ENCODE measurements around the gene KLHL2.
"Not testable (repeated sequence)": the region's sequence is repeated elsewhere in the genome, so short reads cannot be mapped to it uniquely, and the experiment has no call there.

Gene KLHL2, protein sequence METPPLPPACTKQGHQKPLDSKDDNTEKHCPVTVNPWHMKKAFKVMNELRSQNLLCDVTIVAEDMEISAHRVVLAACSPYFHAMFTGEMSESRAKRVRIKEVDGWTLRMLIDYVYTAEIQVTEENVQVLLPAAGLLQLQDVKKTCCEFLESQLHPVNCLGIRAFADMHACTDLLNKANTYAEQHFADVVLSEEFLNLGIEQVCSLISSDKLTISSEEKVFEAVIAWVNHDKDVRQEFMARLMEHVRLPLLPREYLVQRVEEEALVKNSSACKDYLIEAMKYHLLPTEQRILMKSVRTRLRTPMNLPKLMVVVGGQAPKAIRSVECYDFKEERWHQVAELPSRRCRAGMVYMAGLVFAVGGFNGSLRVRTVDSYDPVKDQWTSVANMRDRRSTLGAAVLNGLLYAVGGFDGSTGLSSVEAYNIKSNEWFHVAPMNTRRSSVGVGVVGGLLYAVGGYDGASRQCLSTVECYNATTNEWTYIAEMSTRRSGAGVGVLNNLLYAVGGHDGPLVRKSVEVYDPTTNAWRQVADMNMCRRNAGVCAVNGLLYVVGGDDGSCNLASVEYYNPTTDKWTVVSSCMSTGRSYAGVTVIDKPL

DNA sequence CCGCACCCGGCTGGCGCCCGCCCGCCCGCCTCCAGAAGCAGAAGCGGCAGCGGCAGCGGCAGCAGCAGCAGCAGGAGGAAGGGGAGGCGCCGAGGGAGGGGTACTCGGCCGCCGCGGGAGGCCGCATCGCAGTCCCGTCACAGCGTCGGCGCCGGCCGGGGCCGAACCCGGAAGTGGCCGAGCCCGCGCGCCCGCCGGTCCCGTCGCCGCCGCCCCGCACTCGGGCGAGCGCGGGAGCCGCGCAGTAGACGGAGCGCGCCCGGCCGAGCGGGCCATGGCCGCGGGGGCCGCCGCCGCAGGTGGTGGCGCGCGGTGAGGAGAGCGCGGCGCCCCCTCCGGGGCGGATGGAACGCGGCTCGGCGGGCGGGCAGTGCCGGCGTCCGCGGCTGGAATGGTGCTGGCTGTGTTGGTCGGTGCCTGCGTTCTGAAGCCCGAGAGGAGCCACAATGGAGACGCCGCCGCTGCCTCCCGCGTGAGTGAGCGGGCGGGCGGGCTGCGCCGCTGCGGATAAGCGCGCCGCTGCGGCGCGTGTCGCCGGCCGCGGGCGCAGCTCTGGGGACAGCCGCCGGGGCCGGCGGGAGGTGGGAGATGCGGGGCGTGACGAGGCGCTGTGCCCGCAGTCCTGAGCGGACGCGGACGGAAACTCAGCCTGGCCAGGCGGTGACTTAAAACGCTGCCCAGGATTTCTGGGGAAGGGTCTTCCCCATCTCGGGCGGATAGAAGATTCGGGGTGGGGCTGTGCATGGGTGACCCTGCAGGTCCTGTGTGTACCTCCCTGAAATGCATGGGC lies at the start of gene KLHL2:
TSS of gene KLHL2 (plus strand) at position 131 of the 790 bp plus-strand sequence. CDS start at position 447, 316 bp downstream.
- DNase-seq (ENCODE audit: low read depth in 2 of 2) = peak; percentile 51 to 67

DNA sequence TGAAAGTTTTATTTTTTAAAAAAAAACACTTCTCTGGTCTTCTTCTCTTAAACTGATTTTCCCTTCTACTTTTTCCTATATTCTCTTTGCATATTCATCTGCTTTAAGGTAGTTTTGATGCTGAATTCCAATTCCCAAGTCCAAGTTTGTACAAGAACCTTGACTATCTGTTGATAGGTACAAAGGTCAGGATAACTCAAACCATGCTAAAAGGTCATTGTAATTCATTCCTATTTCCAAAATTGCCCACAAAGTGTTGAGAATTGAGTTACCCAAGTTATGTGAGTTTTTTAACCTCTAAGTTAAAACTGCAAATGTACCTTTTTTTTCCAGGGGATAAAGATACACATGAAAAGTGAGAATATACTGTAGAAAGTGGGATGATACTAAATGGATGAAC lies 48.6 kb upstream of the KLHL2 start:
- no peak for DNase-seq (ENCODE audit: low read depth in 2 of 2)

DNA sequence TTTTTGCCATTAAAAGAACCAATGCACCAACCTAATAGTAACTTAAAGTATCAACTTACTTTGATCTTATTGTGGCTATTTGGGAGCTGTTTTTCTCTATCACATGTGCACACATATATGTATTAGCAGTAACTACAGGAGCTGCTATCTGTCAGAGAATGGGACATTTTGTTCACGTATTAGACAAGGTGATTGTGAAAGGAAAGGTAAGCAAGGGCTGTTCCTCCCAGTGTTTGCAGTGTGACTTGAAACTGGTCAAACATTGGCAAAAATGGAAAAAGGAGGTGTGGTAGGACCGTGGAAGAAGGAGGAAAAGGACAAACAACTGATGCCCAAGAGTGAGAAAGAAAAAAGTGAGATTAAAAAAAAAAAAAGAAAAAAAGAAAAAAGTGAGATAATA lies 43.1 kb upstream of the KLHL2 start:
- no peak for DNase-seq (ENCODE audit: low read depth in 2 of 2)

DNA sequence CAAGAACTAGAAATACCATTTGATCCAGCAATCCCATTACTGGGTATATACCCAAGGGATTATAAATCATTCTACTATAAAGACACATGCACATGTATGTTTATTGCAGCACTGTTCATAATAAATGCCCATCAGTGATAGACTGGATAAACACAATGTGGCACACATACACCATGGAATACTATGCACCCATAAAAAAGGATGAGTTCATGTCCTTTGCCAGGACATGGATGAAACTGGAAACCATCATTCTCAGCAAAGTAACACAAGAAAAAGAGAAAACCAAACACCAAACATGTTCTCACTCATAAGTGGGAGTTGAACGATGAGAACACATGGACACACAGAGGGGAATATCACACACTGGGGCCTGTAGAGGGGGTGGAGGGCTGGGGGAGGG lies 40.5 kb upstream of the KLHL2 start:
- DNase-seq (ENCODE audit: low read depth in 2 of 2) = not testable (repeated sequence)

DNA sequence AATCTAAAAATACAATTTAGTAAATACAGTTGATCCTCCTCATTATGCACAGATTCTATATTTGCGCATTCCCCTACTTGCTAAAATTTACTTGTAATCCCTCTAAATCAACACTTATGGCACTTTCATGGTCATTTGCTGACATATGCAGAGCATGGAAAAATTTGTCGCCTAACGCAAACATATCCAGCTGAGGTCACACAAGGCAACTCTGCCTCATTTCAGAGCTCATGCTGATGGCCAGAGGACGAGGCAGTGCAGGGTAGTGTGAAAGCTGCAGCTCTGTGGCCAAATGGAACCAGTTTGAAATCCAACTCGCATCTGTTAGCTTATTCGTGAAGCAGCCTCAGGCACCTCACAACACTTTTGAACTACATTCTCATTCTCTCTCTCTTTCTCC lies 39.7 kb upstream of the KLHL2 start:
- DNase-seq (ENCODE audit: low read depth in 2 of 2) = no peak

DNA sequence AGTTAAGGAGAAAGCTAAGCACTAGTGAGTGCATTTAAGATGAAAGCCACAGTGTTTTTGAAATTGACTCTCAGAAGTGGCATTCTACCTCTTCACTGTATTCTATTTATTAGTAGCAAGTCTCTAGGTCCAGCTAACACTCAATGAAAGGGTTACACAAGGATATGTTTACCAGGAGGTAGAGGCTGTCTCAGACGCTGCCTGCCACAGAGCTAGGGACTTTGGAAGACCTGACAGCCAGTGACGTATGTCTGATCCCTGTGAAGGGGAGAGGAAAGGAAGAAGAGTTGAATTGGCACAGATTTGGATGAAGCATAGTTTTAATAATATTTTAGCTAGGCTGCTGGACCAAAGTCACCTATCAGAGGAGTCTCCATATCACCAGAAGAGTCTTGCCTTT lies 36.5 kb upstream of the KLHL2 start:
- DNase-seq (ENCODE audit: low read depth in 2 of 2) = no peak

DNA sequence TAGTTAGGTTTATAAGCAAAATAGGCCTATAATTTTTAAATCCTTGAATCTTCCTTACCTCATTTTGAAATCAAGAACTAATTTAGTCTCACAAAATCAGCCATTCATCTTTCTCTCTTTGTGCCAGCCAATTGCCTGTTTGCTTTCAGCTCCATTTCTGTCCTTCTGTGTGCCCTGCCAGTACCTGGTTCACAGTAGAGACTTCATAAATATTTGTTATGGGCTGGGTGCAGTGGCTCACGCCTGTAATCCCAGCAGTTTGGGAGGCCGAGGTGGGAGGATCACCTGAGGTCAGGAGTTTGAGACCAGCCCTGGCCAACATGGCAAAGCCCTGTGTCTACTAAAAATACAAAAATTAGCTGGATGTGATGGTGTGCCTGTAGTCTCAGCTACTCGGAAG lies 31.9 kb upstream of the KLHL2 start:
- DNase-seq (ENCODE audit: low read depth in 2 of 2) = not testable (repeated sequence)

DNA sequence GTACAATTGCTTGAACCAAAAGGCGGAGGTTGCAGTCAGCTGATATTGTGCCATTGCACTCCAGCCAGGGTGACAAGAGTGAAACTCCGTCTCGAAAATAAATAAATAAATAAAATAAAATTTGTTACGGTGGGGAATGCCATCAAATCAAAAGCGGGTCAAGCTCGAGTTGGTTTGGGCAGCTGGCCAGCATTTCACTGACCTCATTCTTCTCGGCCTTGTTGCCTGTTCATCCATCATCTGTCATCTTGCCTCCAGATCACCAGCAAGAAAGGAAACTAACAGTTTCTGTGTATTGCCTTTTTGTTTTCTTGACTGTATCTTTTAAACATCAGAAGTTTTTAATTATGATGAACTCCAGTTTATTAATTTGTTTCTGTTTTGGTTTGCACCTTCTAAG lies 31.5 kb upstream of the KLHL2 start:
- DNase-seq (ENCODE audit: low read depth in 2 of 2) = no peak

DNA sequence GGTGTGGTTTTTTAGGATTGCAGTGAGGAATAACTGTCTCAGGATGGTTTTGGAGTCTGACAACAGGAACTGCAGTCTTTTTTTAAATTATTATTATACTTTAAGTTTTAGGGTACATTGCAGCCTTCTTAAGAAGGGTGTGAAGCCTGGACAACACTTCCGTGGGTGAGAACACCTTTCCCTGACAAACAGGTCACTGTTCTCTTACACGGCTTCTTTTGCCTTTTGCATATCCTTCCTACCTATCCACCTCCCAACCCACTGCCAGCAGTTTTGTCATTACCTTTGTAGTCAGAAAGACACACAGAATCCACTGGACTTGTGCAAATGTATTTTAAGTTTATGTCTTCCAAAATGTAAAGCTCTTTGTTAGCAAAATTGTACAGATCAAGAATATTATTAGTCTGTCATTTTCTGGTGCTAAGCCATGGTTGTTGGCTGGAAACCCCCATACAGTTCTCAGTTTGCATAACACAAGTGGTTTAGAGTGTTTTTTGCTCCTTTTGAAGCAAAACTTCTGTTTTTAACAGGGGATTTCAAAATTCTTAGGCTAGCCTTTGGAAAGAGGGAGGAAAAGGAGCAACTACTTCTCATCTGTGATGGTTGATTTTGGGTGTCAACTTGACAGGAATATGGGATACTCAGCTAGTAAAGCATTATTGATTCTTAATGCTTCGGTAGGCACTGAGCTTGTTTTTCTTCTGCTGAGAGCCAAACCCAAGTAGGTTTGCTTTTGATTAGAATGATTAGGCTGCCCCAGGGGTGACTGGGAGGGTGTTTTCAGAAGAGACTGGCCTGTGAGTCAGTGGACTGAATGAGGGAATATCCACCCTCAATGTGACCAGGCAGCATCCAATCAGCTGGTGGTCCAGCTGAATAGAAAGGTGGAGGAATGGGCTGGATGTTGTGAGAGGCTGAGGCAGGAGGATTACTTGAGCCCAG lies 29.4 kb upstream of the KLHL2 start:
- no peak for DNase-seq (ENCODE audit: low read depth in 2 of 2)

DNA sequence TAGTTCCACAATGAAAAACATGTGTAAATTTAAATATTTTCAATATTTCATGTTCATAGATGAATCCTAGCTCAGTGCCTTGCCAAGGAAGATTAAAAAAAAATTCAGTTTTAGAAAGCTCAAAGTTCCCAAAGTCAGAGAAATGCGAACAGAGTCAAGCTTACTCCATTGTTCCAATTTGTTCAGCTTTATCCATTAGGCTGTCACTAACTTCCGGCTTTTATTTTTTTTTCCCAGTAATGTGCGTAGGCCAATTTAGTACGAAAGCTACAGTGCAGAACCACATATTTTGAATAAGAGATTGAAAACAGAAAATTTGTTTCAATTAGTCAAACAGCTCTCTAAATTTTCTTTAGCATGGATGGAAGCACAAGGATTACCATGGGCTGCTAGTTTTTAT lies 23.1 kb upstream of the KLHL2 start:
- DNase-seq (ENCODE audit: low read depth in 2 of 2) = no peak

DNA sequence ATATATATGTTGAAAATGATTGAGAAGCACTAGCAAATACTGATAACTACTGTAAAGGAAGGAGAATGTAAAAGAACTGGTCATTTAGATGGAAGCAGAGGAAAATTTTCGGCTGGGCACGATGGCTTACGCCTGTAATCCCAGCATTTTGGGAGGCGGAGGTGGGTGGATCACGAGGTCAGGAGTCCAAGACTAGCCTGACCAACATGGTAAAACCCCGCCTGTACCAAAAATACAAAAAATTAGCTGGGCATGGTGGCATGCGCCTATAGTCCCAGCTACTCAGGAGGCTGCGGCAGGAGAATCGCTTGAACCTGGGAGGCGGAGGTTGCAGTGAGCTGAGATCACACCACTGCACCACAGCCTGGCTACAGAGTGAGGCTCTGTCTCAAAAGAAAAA lies 22.4 kb upstream of the KLHL2 start:
- not testable (repeated sequence) for DNase-seq (ENCODE audit: low read depth in 2 of 2)

DNA sequence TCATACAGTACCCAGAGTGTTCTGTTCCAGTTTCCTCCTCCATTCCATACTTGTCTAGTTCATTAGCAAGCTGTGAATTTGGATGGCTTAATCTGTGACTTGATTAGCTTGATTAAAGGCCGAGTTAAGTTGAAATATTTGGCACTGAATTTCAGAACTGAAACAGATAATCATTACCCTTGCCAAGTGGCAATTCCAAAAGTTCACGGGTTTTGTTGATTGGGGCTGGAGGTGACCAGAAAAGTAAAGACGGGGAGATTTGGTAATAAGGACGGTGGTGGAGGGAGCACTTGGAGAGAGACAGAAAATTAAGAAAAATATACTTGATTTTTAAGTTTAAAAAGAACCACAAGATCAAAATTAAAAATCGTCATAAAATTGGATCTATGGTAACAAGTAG lies 21.9 kb upstream of the KLHL2 start:
- no peak for DNase-seq (ENCODE audit: low read depth in 2 of 2)

DNA sequence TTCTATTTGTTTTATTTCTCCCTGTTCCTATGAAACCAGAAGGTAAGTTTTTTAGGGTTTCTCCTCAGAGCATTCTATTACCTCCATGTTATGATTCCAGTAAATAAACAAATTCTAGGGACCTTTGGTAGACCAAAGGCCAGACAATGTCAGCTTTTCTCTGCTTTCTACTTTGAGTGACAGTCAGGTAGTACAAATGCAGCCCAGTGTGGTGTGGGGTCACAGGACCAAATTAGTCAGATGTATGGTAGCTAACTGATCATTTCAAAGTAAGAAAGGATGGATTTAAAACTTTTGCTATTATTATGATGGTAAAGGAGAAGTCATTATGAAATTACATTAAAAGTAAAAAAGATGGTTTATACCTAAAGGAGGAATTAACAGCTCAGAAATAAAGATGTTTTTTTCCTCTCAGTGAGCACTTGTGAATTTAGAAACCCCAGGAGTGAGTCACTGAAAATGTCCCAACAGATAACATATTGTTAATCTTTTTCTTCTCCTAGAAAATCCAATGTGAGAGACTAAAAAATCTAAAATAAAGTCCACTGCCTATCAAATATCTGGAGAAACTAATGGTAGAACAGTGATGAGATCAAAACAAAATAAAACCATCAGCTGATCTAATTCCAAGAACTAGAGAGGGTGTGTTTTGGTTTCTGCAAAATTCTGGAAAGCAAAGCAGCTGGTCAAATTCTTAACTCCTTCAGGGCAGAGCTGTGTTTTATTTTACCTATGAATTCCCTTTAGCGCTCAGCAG lies 16.6 kb upstream of the KLHL2 start:
- peak in 1 of 2 donors; percentile 7 for DNase-seq (ENCODE audit: low read depth in 2 of 2)

DNA sequence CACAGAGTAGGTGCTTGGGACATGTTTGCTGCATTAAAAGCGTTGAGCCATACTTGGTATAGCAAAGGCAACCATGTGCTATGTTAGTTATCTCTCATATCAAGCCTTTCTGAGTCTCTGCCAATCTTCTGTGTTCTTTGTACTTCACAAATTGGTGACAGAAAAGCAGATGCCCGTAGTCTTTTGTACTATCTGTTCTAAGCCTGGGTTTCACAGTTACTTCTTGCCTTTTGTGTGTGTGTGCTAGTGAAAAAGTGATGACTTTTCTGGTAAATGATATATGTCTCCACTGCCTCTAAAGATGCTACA lies 16.1 kb upstream of the KLHL2 start:
- no peak for DNase-seq (ENCODE audit: low read depth in 2 of 2)

DNA sequence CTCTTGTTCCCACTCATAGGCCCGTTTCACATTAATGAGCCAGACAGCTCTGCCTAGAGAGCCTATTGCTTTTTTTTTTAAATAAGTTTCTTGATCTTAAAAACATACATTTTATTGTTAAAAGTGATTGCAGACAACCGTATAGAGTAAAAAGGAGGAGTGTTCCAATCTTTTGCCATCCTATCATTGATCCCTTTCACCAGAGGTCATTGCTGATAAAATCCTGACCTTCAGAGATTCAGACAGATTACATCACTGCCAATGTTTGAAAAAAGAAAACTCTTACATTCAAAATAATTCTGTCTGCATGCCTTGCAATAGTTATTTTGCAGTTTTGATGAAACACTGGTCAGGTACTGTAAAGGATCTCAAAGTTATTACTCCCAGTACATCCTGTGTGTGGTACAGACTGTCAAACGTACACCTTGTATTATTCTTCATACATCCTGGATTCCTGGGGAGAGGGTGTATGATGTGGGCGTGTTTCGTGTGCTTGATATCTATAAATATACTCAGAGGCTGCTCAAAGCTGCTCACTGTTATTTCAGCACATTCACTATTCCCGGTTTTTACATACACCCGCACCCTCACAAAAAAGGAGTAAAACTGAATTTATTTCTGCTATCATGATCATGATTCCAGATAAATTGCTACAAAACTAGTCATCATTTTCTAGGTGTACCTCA lies 15.4 kb upstream of the KLHL2 start:
- no peak for DNase-seq (ENCODE audit: low read depth in 2 of 2)

DNA sequence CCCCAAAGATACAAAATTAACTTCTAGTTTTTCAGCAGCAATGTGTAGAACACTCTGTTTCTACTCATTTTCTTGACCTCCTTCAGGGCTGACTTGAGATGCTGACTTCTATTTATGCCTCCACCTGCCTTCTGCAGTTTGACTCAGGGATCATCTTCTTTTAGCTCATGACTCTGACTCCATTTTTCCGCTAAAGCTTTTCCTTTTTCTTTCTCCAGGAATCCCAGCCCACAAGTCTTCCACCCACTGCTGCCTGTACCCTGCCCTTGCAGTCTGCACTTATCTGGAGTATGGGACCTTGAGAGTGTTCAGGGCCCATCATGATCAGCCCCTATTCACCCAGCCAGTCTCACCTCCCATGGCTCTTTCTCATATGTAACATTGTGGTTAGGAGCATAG lies 14.9 kb upstream of the KLHL2 start:
- DNase-seq (ENCODE audit: low read depth in 2 of 2) = no peak

DNA sequence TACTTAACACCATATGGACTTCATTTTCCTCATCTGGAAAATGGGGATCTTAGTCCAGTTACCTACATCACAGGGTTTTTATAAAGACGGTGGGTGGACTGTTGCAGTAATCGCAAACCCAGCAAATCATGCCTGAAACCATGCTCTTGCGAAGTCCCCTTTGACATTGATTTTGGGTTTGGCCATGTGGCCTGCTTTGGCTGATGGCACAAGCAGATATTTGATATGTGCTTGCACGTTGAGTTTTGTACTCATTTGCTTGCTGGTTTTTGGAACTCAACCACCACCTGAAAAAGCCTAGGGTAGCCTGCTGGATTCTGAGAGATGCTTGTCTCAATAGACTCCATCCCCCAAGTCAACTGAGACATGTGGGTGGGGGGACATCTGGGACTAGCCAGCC lies 14.4 kb upstream of the KLHL2 start:
- no peak for DNase-seq (ENCODE audit: low read depth in 2 of 2)

DNA sequence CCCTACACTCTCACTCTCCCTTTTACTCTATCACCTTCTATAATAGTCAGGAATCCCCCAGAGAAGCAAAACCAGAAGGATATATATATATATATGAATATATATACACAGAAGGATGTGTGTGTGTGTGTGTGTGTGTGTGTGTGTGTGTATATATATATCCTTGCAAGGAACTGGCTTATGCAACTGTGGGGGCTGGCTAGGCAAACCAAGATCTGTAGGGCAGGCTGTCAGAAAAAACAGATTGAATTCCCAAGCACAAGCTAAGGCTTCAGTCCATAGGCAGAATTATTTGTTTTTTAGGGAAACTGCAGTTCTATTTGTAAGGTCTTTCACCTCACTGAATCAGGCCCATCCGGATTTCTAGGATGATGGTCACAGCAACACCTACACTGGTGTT lies 13.0 kb upstream of the KLHL2 start:
- DNase-seq (ENCODE audit: low read depth in 2 of 2) = no peak

DNA sequence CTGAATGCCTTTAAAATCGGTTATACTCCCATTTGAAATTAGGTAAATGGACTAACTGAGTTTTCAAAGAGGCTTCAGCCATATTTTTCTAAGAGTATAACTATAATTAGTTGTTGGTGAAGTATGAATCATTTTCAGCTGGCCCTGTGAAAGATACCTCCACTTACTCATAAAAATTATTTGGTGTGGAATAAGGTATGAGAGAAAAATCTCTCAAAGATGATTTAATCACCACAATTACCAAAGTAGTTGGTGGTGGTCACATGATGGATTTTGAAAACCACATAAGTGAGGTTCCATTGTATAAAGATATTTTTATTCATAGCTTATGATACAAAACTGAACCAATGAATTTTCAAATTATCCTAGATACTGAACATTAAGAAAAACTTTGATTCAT lies 9.0 kb upstream of the KLHL2 start:
- DNase-seq (ENCODE audit: low read depth in 2 of 2) = no peak

DNA sequence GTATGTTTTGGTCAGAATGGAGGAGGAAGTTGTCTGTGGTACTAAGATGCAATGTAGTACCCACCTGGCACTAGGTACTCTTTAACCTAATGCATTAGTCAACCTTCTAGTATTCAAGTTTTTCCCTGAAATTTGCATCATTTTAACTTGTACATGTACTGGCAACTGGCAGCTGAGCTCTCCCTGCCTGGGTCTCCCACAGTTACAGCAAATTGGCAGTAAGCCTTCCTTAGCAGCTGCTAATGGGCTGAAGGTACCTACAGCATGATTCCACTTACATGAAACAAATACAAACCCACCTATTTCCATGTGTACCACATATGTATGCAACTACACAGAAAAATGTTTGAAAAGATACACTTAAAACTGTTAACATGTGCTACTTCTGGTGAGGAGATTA lies 8.1 kb upstream of the KLHL2 start:
- DNase-seq (ENCODE audit: low read depth in 2 of 2) = no peak

DNA sequence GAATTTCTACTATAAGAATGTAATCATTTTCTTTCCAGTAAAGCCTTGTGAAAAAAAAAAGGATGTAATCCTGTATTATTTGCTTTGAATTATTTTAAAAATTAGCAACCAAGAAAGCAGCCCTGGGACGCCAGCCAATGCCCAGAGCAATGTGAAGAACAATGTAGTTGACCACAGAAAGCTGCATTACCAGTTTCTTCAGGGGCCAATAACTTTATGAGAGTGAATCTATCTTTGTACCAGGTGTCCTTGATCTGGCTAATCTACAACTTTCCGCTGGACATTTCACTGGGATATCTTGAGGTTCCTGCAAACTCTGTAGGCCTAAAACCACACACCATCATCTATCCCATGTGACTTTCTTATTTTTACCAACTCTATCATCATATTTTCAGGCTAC lies 7.6 kb upstream of the KLHL2 start:
- no peak for DNase-seq (ENCODE audit: low read depth in 2 of 2)
